ENCODE measurements around the gene FRS3.

Gene FRS3

DNA sequence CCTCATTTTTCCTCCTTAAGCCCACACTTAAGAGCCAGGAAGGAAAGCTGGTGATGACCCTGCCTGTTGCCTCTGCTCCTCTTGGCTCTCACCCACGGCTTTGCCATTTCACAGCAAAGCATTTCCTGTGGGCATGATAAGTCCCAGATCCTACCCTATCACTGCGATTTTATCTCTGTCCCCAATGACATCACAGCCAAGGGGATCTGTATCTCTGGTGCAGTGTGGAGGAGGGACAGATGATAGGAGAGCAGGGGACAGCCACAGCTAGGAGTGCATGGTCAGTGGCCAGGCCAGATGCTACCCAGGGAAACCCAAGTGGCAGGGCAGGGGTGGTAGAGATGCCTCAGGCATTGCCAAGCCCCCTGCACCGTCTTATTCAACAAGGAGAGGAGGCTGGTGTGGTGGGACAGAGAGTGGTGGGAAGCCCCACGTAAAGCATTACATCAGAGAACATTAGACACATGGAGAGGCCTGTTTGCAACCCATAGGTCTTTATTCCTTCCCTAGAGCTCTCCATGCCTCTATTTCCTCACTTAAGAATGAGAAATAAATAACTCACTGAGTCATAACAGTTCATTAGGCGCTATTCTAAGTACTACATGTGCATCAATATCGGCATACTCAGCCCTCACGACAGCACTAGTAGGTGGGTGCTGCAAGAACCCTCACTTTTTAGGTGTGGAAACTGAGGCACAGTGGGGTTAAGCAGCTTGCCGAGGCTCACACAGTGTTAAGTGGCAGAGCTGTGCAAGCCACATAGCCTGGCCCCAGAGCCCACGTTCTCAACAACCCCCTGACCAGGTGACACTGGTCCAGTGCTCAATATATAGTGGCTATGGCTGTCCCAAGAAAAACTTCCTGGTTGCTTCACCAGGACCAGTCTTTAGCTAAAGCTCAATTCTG lies 48.9 kb downstream of the FRS3 start:
- in situ Hi-C loops (cut with MboI; ENCODE audit: low sequenced_read_pairs): no loop called here

- in situ Hi-C loops (cut with MboI; ENCODE audit: low sequenced_read_pairs): no loop called here
Observed at GRCh38 chr6:41729624-41730023, 50.1 kb downstream of the FRS3 start.

GRCh38 chr6:41728954-41729353 lies 50.7 kb downstream of the FRS3 start:
- in situ Hi-C loops (cut with MboI; ENCODE audit: low sequenced_read_pairs): no loop called here

- in situ Hi-C loops (cut with MboI; ENCODE audit: low sequenced_read_pairs): no loop called here
Observed at GRCh38 chr6:41728073-41728936, 51.4 kb downstream of the FRS3 start.

DNA sequence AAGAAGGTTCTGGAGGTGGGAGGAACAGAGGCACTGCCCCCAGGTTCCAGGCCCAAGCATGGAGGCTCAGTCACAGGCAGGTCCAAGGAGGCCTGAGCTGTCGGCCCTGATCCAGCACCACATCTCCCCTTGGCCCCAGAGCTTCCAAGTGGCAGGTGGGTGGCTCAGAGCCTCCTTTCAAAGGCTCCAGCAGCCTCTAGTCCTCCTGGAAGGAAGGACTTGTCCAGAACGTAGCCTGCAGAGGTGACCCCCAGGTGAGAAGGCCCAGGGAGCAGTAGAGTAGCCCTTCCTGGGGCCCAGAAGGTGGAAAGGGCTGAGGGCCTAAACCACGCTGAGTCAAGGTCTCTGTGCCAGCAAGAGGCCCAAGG lies 52.0 kb downstream of the FRS3 start:
- in situ Hi-C loops (cut with MboI; ENCODE audit: low sequenced_read_pairs): no loop called here

DNA sequence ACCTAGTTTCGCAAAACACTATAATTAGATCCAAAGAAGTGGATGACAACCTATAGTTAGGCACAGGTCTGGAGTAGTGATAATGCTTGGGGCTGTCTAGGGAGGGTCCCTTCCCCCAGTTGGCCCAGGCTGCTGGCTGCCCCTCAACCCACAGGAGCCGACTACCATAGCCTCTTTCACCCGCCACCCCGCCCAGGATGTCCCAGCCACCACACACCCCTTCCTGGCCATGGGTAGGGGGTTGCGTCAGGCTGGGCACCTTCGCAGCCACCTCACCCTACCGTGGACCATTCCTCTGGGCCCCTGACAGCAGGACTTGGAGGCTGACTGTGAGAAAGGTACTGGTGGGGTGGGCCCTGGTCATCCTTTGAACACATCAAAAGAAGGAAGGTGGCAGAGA lies 52.8 kb downstream of the FRS3 start:
- in situ Hi-C loops (cut with MboI; ENCODE audit: low sequenced_read_pairs): no loop called here

- in situ Hi-C loops (cut with MboI; ENCODE audit: low sequenced_read_pairs): no loop called here
Observed at GRCh38 chr6:41724586-41725501, 54.9 kb downstream of the FRS3 start.

DNA sequence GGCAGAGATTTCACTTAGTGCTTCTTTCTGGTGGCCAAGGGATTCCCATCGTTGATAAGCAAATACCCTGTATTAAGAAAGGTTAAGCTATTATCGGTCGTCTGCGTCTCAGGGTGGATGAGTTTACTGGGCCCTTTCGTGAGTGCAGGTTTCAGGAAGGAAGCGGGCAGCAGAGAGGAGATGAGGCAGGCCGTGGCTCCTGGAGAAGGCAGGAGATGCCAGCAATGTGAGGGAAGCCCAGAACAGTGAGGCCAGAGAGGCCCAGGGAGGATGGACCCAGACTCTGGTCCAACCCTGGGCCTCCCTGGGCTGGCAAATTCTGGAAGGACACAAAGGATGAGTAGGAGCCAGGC lies 55.5 kb downstream of the FRS3 start:
- in situ Hi-C loops (cut with MboI; ENCODE audit: low sequenced_read_pairs): no loop called here

DNA sequence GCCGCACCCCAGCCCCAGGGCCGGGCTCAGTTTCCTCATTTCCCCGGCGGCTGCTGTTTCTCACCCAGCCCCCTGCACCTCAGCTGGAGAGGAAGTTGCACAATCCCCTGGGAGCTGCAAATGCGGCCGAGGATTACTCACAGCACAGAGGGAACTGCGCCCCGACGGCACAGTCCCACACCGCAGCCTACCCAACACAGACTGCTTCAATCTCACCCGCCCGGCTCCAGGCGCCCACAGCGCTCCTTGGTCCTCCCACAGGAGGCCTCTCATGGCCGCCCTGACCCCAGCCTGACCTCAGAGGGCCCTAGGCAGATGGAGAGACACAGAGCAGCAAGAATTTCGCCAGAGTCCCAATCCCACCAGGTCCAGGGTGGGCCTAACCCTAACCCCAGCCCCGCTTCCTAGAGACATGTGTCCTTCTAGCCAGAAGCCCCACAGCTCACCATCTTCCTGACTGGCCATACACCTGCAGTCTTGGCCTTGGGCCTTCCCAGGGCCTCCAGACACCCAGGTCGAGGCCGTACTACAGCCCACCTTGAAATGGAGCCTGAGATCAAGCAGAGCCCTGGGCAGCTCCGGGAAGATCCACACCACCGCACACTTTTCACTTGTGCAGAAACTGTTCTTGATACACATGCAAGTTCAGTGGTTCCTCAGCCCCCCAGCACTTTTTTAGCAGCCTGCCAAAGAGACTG lies 56.0 kb downstream of the FRS3 start:
- in situ Hi-C loops (cut with MboI; ENCODE audit: low sequenced_read_pairs): no loop called here

- in situ Hi-C loops (cut with MboI; ENCODE audit: low sequenced_read_pairs): no loop called here
Observed at GRCh38 chr6:41722969-41723529, 56.7 kb downstream of the FRS3 start.

GRCh38 chr6:41721414-41721813 lies 58.3 kb downstream of the FRS3 start:
- in situ Hi-C loops (cut with MboI; ENCODE audit: low sequenced_read_pairs): no loop called here

- in situ Hi-C loops (cut with MboI; ENCODE audit: low sequenced_read_pairs): no loop called here
Observed at GRCh38 chr6:41720783-41721182, 58.9 kb downstream of the FRS3 start.

- in situ Hi-C loops (cut with MboI; ENCODE audit: low sequenced_read_pairs): no loop called here
Observed at GRCh38 chr6:41720262-41720620, 59.5 kb downstream of the FRS3 start.

Data from HL-60/S4 treated with phorbol 12-myristate 13-acetate at 8.2 ng/mL for 4 days and 3 days (cell line).